Measurements from ENCODE around the gene HCST. TPM values are rescaled to one million over a fixed set of nuclear protein-coding genes. Genes with fewer than 3 reads are reported as not detected.

The HCST gene
- total RNA-seq, 1 donor from 2014 or later, result 14.4 TPM

DNA sequence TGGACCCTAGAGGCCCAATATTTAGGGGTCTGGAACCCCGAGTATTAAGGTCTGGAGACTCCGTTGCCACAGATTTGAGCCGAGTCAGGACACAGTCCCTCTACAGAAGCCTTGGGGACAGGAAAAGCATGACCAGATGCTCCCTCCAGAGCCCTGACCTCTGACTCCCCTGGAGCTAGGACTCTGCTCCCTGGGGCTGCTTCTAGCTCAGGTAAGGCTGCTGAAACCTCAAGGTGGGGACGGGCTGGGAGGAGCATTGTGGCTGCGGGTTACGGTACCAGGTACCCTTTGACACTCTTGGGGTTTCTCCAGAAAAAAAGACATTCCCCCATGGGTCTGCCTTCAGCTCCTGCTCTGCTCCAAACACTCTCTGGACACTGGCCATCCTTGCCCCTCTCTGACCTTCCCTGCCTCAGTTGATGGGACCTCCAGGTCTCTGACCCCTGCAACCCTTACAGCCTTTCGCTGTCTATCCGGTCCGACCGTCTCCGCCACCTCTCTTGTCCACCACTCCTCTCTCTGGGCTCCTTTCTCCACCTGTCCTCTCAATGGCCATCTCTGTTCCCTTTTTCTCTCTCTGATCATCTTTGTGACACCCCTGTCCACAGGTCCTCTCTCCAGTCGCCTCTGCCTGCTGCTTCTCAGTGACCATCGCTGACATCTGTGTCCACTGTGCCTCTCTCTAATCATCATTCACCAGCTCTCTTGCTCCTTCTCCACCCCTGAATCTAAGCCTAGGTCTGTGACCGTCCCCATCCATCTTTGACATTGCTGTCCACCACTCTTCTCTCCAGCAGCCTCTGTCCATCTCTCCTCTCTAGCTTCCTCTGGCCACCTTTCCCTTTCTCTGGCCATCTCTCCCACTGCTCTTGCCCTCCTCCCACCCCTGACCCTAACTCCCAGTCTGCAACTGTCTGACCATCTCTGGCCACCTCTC is 35.3 kb downstream of the HCST start:
- no peak for DNase-seq (ENCODE audit: low spot score)

DNA sequence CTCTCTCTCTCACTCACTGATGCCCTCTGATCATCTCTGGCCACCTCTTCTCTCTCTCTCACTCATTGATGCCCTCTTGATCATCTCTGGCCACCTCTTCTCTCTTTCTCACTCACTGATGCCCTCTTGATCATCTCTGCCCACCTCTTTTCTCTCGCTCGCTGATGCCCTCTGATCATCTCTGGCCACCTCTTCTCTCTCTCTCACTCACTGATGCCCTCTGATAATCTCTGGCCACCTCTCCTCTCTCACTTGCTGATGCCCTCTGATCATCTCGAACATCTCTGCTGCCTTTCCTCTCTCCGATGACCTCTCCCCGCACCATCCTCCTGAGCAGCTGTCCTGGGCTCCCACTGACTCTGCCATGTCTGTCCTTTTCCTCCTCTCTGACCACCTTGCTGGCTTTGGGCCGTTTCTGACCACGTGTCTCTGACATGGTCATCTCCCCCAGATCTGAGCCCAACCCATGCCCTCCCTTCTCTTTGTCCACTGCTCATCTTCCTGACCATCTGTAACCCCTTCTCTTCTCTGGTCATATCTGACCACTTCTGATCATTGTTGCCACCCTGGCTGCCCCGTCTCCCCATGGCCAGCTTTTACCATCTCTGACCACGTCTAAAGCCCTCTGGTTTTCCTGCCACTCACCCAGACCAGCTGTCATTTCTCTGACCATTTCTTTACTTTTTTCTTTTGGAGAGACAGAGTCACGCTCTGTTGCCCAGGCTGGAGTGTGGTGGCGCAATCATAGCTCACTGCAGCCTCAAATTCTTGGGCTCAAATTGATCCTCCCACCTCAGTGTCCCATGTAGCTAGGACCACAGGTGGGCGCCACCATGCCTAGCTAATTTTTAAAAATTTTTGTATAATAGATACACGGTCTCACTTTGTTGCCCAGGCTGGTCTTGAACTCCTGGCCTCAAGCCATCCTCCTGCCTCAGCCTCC is 36.2 kb downstream of the HCST start:
- no peak for DNase-seq (ENCODE audit: low spot score)

DNA sequence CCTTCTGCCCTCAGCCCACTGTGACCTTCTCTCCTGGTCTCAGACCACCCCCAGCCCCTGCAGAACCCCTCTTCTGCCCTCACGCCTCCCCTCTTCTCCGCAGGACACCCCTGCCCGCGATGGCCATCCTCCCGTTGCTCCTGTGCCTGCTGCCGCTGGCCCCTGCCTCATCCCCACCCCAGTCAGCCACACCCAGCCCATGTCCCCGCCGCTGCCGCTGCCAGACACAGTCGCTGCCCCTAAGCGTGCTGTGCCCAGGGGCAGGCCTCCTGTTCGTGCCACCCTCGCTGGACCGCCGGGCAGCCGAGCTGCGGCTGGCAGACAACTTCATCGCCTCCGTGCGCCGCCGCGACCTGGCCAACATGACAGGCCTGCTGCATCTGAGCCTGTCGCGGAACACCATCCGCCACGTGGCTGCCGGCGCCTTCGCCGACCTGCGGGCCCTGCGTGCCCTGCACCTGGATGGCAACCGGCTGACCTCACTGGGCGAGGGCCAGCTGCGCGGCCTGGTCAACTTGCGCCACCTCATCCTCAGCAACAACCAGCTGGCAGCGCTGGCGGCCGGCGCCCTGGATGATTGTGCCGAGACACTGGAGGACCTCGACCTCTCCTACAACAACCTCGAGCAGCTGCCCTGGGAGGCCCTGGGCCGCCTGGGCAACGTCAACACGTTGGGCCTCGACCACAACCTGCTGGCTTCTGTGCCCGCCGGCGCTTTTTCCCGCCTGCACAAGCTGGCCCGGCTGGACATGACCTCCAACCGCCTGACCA is 37.2 kb downstream of the HCST start:
- DNase-seq (ENCODE audit: low spot score), result no peak

GRCh38 chr19:35940078-35940775 is 37.9 kb downstream of the HCST start:
- DNase-seq (ENCODE audit: low spot score), result no peak

- no peak for DNase-seq (ENCODE audit: low spot score)
Measured at GRCh38 chr19:35940839-35941238, 38.5 kb downstream of the HCST start.

GRCh38 chr19:35942235-35942634 is 39.9 kb downstream of the HCST start:
- DNase-seq (ENCODE audit: low spot score), result no peak

GRCh38 chr19:35943321-35944301 is 41.3 kb downstream of the HCST start:
- DNase-seq (ENCODE audit: low spot score), result no peak

- DNase-seq (ENCODE audit: low spot score), result no peak
Measured at GRCh38 chr19:35944556-35944955, 42.2 kb downstream of the HCST start.

GRCh38 chr19:35945121-35945790 is 42.9 kb downstream of the HCST start:
- no peak for DNase-seq (ENCODE audit: low spot score)

DNA sequence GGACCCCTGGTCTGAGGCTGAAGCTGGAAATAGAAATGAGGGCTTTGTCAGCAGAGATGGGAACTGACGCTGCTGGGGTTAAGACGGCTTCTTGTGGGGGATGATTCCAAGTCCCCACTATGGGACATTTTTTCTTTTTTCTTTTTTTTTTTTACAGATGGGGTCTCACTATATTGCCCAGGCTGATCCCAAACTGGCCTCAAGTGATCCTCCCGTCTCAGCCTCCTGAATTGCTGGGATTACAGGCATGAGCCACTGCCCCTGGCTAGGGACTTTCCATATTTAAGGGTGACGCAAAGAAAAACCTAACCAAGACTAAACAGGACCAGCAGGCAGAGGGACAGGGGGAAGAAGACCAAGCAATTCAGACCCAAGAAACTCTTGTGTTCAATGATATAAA is 43.9 kb downstream of the HCST start:
- DNase-seq (ENCODE audit: low spot score), result no peak

- no peak for DNase-seq (ENCODE audit: low spot score)
Measured at GRCh38 chr19:35949131-35949530, 46.8 kb downstream of the HCST start.

Other genes with a start within 250 kb of the HCST start
- gene UPK1A, start 236.0 kb upstream of the HCST start, total RNA-seq, result 0.89 TPM
- 0.43 TPM for gene ZBTB32, start 198.0 kb upstream of the HCST start, total RNA-seq
- gene KMT2B, start 184.5 kb upstream of the HCST start, total RNA-seq, result 45.1 TPM
- gene IGFLR1, start 160.1 kb upstream of the HCST start, total RNA-seq, result 14.8 TPM
- gene U2AF1L4, start 157.1 kb upstream of the HCST start, total RNA-seq, result 23.9 TPM
- gene PSENEN, start 156.9 kb upstream of the HCST start, total RNA-seq, result 67.9 TPM
- gene LIN37, start 154.0 kb upstream of the HCST start, total RNA-seq, result 10.1 TPM
- gene HSPB6, start 145.5 kb upstream of the HCST start, total RNA-seq, result 654 TPM
- gene PROSER3, start 144.4 kb upstream of the HCST start, total RNA-seq, result 31.2 TPM
- gene ARHGAP33, start 127.0 kb upstream of the HCST start, total RNA-seq, result 20.1 TPM
- gene PRODH2, start 89.7 kb upstream of the HCST start, total RNA-seq, result 0.46 TPM
- gene NPHS1, start 50.0 kb upstream of the HCST start, total RNA-seq, result 0.06 TPM
- gene KIRREL2, start 45.6 kb upstream of the HCST start, total RNA-seq, result 0.12 TPM
- gene APLP1, start 34.0 kb upstream of the HCST start, total RNA-seq, result 85.6 TPM
- gene NFKBID, start 2.0 kb upstream of the HCST start, total RNA-seq, result 34.5 TPM
- 94.6 TPM for gene TYROBP, start 5.8 kb downstream of the HCST start, total RNA-seq
- 23.7 TPM for gene LRFN3, start 33.8 kb downstream of the HCST start, total RNA-seq
- gene SDHAF1, start 92.7 kb downstream of the HCST start, total RNA-seq, result 20.0 TPM
- gene SYNE4, start 106.3 kb downstream of the HCST start, total RNA-seq, result 17.4 TPM
- 34.9 TPM for gene ALKBH6, start 111.7 kb downstream of the HCST start, total RNA-seq
- gene CLIP3, start 130.3 kb downstream of the HCST start, total RNA-seq, result 74.0 TPM
- 12.9 TPM for gene THAP8, start 151.8 kb downstream of the HCST start, total RNA-seq
- gene WDR62, start 152.4 kb downstream of the HCST start, total RNA-seq, result 1.3 TPM
- gene OVOL3, start 208.6 kb downstream of the HCST start, total RNA-seq, result not detected
- gene POLR2I, start 212.3 kb downstream of the HCST start, total RNA-seq, result 74.5 TPM
- 132 TPM for gene TBCB, start 212.9 kb downstream of the HCST start, total RNA-seq
- gene CAPNS1, start 237.5 kb downstream of the HCST start, total RNA-seq, result 584 TPM
- gene COX7A1, start 249.9 kb downstream of the HCST start, total RNA-seq, result 55.7 TPM

Measured in mucosa of gallbladder (tissue), 1 donor.